Measurements from ENCODE around the gene SLC12A9.
"Not testable (repeated sequence)": the region's sequence is repeated elsewhere in the genome, so short reads cannot be mapped to it uniquely, and the experiment has no call there.

The SLC12A9 gene

GRCh38 chr7:100902638-100903037 is 50.1 kb downstream of the SLC12A9 start:
- H3K4me3 ChIP-seq (ENCODE audit: low read depth, low read length) = no peak overlapping the region
- no peak for TF ChIP-seq CTCF (IDR thresholded peaks at IDR 0.05; ENCODE audit: low read depth, low read length)

GRCh38 chr7:100908512-100908911 is 56.0 kb downstream of the SLC12A9 start:
- no peak for TF ChIP-seq CTCF (IDR thresholded peaks at IDR 0.05; ENCODE audit: low read depth, low read length)
- no peak overlapping the region for H3K4me3 ChIP-seq (ENCODE audit: low read depth, low read length)

GRCh38 chr7:100910443-100910842 is 57.9 kb downstream of the SLC12A9 start:
- H3K4me3 ChIP-seq (ENCODE audit: low read depth, low read length) = not testable (repeated sequence)

- no peak for TF ChIP-seq CTCF (IDR thresholded peaks at IDR 0.05; ENCODE audit: low read depth, low read length)
- H3K4me3 ChIP-seq (ENCODE audit: low read depth, low read length) = no peak overlapping the region
Measured at GRCh38 chr7:100911484-100911883, 59.0 kb downstream of the SLC12A9 start.

- no peak for TF ChIP-seq CTCF (IDR thresholded peaks at IDR 0.05; ENCODE audit: low read depth, low read length)
- H3K4me3 ChIP-seq (ENCODE audit: low read depth, low read length) = no peak overlapping the region
Measured at GRCh38 chr7:100914208-100914878, 61.8 kb downstream of the SLC12A9 start.

- TF ChIP-seq CTCF (IDR thresholded peaks at IDR 0.05; ENCODE audit: low read depth, low read length) = no peak
- H3K4me3 ChIP-seq (ENCODE audit: low read depth, low read length) = no peak overlapping the region
Measured at GRCh38 chr7:100914879-100915447, 62.5 kb downstream of the SLC12A9 start.
